Cardiac muscle cell (in vitro differentiated cells and primary cell): ENCODE data around the gene IGSF23. TPM values are rescaled to one million over a fixed set of nuclear protein-coding genes. Genes with fewer than 3 reads are reported as not detected.
A peak's percentile ranks its signal among the peaks of the same experiment; 100 is the strongest.

ENCODE experiments used
- DNase-seq, 2 donors: peaks; one replicate each; pipeline versions ENCODE4 v3.0.0 to v3.0.0-alpha.2; 2010 to 2017; ENCODE audit warnings: low read depth in 1 of 2, low spot score in 1 of 2
- H3K27ac ChIP-seq: fragments of 200-600 bp; sonication (generic); 2 replicates; pipeline ENCODE4 v1.5.1; 2016
- H3K27me3 ChIP-seq: fragments of 200-600 bp; sonication (generic); 2 replicates; pipeline ENCODE4 v1.6.0; 2016; ENCODE audit warnings: control low read depth
- H3K36me3 ChIP-seq: fragments of 200-600 bp; sonication (generic); 2 replicates; pipeline ENCODE4 v1.5.1; 2016; ENCODE audit warnings: control low read depth
- H3K4me1 ChIP-seq: fragments of 200-600 bp; sonication (generic); 2 replicates; pipeline ENCODE4 v1.8.1; 2017; ENCODE audit warnings: low read depth, mild to moderate bottlenecking, mixed run types
- H3K4me3 ChIP-seq: fragments of 200-600 bp; sonication (generic); 2 replicates; pipeline ENCODE4 v1.5.1; 2016; ENCODE audit warnings: mild to moderate bottlenecking
- H3K9me3 ChIP-seq: fragments of 200-600 bp; sonication (generic); 2 replicates; pipeline ENCODE4 v1.5.1; 2017; ENCODE audit warnings: low read depth, mild to moderate bottlenecking, control low read depth
- polyA plus RNA-seq: library from polyadenylated mRNA; unstranded; fragments of >200 nt; fragmentation: Nextera tagmentation; extraction: Ambion mirVana; gene quantifications from 2 replicates; pipeline ENCODE4 v1.2.1, GENCODE V29; 2016
- total RNA-seq: library from RNA; depleted of rRNA; stranded (reverse); fragments of >200 nt; gene quantifications from 2 replicates; pipeline ENCODE4 v1.2.3, GENCODE V29; 2016
- TF ChIP-seq, protein P1 (sequence below): IDR thresholded peaks from 2 replicates; pipeline ENCODE4 v1.5.1; 2012; ENCODE audit warnings: low read depth, mild to moderate bottlenecking, low read length

The IGSF23 gene
- total and polyA plus RNA-seq, 2 experiments from 2014 or later = not detected

DNA sequence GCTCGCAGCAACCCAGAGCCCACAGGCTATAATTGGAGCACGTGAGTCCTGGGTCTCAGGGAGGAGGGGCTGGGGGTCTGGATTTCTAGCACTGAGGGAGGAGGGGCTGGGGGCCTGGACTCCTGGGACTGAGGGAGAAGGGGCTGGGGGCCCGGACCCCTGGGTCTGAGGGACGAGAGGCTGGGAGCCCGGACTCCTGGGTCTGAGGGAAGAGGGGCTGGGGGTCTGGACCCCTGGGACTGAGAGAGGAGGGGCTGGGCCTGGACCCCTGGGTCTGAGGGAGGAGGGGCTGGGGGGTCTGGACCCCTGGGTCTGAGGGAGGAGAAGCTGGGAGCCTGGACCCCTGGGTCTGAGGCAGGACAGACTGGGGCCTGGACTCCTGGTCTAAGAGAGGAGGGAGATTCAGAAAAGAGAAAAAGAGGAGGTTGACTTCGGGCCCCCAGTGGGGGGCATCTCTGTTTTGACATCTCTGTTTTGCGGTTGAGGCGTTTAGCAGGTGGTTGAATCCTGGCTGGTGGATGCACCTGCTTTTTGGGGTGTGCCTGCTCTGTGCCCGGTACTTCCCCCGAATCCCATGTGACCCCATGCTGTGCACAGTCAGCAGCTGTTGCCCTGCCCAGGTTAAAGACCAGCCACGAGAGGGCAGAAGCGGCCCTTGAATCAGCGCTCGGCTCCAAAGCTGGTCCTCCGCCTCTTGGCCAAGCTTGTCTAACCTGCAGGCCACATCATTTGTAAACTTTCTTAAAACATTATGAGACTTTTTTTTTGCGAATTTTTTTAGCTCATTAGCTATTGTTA is 40.8 kb downstream of the IGSF23 start:
- Histone ChIP-seq H3K27me3 (no peaks in the 10 kb centered on the region), H3K27ac (no peak overlapping the region), H3K4me3 (no peak overlapping the region), H3K4me1 (no peaks in the 10 kb centered on the region), H3K36me3 (peaks cover 25% of the 10 kb centered on the region), H3K9me3 (no peaks in the 10 kb centered on the region)
- TF ChIP-seq, protein P1, sequence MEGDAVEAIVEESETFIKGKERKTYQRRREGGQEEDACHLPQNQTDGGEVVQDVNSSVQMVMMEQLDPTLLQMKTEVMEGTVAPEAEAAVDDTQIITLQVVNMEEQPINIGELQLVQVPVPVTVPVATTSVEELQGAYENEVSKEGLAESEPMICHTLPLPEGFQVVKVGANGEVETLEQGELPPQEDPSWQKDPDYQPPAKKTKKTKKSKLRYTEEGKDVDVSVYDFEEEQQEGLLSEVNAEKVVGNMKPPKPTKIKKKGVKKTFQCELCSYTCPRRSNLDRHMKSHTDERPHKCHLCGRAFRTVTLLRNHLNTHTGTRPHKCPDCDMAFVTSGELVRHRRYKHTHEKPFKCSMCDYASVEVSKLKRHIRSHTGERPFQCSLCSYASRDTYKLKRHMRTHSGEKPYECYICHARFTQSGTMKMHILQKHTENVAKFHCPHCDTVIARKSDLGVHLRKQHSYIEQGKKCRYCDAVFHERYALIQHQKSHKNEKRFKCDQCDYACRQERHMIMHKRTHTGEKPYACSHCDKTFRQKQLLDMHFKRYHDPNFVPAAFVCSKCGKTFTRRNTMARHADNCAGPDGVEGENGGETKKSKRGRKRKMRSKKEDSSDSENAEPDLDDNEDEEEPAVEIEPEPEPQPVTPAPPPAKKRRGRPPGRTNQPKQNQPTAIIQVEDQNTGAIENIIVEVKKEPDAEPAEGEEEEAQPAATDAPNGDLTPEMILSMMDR = peak; percentile 54
- DNase-seq = peak; percentile 53 to 68

DNA sequence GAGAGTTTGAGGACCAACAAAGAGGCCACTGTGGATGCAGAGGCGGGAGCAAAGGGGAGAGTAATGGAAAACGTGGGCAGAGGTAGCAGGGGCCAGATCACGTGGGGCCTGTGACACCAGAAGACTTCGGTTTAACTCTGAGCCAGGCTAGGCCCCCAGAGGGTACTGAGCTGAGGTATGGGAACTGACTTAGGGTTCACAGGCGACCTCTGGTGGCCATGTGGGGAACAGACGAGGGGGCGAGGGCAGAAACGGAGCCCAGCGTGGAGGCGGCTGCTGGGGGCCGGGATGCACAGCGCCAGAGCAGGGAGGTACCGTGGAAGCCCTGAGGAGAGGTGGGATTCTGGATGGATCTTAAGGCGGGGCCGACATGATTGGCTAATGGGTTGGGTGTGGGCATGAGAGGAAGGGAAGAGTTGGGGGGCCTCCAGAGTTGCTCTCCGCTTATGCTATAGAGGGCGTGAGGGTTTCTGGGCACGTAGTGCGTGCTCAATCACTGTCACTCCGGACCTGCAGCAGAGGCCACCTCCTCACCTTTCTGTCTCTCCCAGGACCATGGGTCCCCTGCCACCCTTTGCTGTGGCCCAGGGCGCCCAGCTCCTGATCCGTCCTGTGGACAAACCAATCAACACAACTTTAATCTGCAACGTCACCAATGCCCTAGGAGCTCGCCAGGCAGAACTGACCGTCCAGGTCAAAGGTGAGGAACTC is 44.0 kb downstream of the IGSF23 start:
- Histone ChIP-seq H3K9me3 (no peaks in the 10 kb centered on the region), H3K27ac (no peak overlapping the region), H3K4me3 (no peak overlapping the region), H3K36me3 (peaks cover 34% of the 10 kb centered on the region), H3K4me1 (no peaks in the 10 kb centered on the region), H3K27me3 (no peaks in the 10 kb centered on the region)
- TF ChIP-seq, protein P1 = peak; percentile 88
- DNase-seq = peak; percentile 80 to 82

DNA sequence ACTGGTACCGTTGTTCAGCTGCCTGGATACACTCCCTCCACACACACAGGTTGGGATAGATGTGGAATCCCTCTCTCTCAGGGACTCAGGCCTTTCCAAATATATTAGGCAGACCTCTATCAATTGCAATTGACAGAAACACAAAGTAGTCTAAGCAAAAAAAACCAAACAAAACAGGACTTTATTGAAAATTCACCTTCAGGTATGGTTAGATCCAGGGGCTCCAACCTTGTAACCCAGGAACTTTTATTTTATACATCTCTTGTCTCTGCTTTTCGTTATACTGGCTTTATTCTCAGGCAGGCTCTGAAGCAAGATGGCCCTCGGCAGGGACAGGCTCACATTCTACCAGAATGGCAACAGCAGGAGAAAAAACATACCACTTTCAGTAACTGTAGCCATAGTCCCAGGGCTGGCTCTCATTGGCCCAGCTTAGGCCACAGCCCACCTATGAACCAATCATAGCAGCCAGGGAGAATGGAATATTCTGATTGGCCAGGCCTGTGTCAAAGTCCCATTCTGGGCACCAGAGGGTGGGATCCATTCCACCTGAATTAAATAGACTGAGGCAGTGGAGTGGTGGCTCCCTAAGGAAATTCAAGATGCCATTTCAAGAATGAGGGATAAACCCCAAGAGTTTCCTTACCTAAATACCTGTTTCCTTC is 44.8 kb downstream of the IGSF23 start:
- H3K27ac ChIP-seq = no peak overlapping the region
- H3K36me3 ChIP-seq = peaks cover 34% of the 10 kb centered on the region
- H3K27me3 ChIP-seq = no peaks in the 10 kb centered on the region
- DNase-seq = no peak
- TF ChIP-seq, protein P1 = no peak
- H3K9me3 ChIP-seq = no peaks in the 10 kb centered on the region
- H3K4me3 ChIP-seq = no peak overlapping the region
- H3K4me1 ChIP-seq = no peaks in the 10 kb centered on the region

DNA sequence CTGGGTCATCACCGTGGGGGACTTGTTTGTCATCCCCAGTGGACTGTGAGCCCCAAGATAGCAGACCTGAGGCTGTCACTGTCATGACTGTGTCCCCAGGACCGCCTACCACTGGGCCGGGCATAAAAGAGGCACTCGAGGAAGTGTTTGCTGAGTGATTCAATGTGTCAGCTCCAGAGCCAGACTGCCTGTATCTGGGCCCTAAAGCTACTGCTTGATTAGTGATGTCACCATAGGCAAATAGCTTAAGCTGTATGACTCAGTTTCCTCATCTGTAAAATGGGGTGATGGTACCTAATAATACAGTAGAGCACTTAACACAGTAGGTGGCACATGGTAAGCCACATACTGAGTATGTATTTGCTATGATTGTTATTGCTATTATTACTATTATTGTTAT is 46.7 kb downstream of the IGSF23 start:
- H3K36me3 ChIP-seq = peaks cover 24% of the 10 kb centered on the region
- no peak for DNase-seq
- no peaks in the 10 kb centered on the region for H3K4me1 ChIP-seq
- TF ChIP-seq, protein P1 = no peak
- no peak overlapping the region for H3K27ac ChIP-seq
- H3K27me3 ChIP-seq = no peaks in the 10 kb centered on the region
- H3K4me3 ChIP-seq = no peak overlapping the region
- H3K9me3 ChIP-seq = no peaks in the 10 kb centered on the region

DNA sequence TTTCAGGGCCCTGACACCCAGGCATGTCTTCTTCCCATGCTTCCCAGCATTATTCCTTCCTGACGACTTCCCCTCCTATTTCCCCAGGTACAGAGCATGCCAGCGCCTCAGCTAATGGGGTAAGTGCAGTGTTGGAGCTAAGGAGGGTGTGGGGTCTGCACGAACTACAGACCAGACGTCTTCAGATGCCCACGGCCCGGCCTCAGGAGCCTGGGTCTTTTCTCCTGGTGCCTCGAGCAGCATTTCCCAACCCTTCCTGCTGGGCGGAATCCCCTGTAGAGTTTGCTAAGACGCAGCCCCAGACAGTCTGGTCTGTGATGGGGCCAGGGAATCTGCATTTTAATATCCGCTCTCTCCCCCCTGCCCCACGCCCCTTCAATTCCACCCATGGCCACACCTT is 47.8 kb downstream of the IGSF23 start:
- Histone ChIP-seq H3K36me3 (peaks cover 21% of the 10 kb centered on the region), H3K9me3 (no peaks in the 10 kb centered on the region), H3K4me3 (no peak overlapping the region), H3K4me1 (no peaks in the 10 kb centered on the region), H3K27me3 (no peaks in the 10 kb centered on the region), H3K27ac (no peak overlapping the region)
- DNase-seq = no peak
- TF ChIP-seq, protein P1 = no peak
